NCI-H226 (cell line): Measurements from ENCODE around the gene RCAN1.
A peak's percentile ranks its signal among the peaks of the same experiment; 100 is the strongest.
"Not testable (repeated sequence)": the region's sequence is repeated elsewhere in the genome, so short reads cannot be mapped to it uniquely, and the experiment has no call there.

ENCODE experiments used
- DNase-seq: peaks from one replicate; pipeline ENCODE4 v3.0.0-alpha.2; 2015

Gene RCAN1

DNA sequence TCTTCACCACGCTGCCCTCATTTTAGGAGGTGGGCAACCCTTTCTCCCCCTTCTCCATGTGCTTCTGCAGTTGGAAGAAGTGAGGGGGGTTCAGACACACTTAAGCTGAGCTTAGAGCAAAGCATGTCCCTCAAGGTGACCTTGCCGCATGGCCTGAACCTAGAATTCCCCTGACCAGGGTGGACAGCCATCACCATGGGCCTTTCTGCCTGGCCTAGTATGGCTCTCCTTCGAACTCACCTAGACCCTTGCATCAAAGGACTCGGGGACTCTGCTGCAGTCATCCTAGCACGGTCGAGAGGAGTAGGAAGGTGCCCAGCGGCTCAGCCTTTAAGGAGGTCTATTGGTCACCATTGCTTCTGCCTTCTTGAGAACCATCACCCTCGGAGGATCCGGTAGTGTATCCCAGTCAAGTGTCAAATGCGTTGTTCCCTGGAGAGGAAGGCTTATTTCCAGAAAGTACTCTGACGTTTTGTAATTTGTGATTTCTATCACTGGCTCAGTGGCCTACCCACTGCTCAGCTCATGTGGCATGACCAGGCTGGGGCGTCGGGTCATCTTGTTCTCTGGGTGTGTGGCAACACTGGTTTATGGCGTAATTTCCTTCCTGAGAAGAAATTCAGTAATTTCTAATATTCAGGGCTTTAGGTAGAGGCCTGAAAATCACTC, 103.0 kb downstream of the RCAN1 start, which contains the start of gene KCNE1:
KCNE1 (minus strand) TSS at position 424 of the 669 bp plus-strand sequence. CDS start 62,576 bp downstream, outside the sequence.
- no peak for DNase-seq

- peak; percentile 10 for DNase-seq
Observed at GRCh38 chr21:34511181-34511580, 103.7 kb downstream of the RCAN1 start.

DNA sequence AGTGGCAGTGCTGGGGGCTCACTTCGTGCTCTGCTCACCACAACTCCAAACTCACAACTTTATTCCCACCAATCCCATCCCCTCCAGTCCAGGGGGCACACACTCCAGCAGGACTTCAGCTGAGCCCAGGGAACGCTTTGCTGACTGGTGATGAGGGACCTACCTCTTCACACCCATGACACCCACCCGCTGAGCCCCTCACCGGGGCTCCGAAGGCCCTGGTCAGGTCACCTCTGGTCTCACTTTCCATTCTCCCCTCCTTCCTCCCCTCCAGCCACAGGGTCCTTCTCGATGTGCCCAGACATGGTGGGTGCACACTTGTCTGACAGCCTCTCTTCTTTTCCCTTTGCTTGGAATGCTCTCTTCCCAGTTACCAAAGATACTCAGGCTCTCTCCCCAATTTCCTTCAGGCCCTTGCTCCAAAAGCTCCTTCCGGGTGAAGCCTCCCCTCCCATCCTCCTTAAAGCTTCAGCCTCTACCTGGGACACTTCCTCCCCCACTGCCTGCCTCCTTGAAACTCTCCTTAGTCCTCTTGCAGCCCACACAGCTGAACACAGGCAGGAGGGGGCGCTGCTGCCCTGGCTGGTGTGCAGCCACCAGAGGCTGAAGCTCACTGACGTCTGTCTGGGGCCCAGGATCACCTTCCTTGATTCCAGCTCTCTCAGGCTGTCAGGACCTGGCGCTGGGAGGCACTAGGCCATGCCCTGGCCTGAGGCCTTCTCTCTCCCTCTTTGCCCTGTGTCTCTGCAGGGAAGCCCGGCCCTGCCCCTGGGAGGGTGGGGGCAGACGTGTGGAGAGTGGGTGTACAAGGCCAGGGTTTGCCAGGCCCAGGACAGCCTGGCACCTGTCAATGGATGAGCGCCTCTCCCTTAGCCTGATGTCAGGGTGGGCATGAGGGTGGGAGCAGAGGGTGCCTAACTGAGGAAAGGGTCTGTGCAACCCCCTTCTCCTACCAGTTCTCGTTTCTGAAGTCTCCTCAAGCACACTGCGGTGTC, 104.5 kb downstream of the RCAN1 start:
- peak; percentile 71 for DNase-seq

DNA sequence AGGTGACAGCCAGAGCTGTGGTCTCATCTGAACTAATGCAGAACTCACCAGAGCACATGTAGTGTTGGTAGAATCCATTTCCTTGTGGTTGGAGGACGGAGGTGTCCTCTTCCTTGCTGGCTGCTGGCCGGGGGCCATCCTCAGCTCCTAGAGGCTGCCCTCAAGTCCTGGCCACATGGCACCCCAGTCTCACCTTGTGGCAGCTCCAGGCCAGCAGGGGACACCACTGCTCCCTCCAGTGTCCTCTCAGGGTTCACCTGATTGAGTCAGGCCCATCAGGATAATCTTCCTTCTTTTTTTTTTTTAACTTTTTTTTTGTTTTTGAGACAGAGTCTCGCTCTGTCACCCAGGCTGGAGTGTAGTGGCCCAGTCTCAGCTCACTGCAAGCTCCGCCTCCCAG, 105.8 kb downstream of the RCAN1 start:
- DNase-seq = no peak

DNA sequence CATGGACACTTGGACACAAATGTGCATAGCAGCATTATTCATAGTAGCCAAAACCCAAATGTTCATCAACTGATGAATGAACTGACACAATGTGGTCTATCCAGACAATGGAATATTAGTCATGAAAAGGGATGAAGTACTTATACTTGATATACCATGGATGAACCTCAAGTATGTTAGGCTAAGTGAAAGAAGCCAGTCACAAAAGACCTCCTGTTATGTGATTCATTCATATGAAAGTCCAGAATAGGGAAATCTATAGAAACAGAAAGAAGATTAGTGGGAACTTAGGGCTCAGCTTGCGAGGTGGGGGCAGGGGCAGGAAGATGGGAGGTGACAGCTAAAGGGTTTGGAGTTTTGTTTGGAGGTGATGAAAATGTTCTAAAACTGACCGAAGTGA, 110.3 kb downstream of the RCAN1 start:
- DNase-seq = no peak

DNA sequence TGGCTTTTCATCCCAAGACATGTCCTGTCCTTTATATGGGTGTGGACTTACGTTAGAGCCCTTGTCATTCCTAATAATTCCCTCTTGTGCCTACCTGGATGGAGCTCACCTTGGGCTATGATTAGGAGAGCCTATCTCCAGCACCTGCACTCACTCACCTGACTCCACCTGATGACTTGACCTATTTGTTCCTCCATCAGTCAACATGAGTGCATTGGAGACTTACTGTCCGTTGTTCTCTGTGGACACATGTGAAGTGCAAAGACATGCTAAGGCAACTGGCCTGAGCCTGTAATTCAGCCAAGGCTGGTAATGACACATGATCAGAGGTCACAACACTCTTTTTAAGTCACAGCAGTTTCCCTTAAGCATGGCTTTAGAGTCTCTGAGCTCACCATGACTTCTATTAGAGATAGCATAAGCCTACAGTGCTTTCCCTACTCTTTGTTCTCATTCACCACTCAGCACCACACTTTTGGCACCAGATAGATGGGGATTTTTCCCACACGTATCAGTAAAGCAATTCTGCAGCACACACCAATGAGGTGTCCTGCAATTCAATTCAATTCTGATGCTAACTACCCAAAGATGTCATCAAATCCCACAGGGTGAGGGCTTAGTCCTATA, 112.3 kb downstream of the RCAN1 start:
- no peak for DNase-seq

DNA sequence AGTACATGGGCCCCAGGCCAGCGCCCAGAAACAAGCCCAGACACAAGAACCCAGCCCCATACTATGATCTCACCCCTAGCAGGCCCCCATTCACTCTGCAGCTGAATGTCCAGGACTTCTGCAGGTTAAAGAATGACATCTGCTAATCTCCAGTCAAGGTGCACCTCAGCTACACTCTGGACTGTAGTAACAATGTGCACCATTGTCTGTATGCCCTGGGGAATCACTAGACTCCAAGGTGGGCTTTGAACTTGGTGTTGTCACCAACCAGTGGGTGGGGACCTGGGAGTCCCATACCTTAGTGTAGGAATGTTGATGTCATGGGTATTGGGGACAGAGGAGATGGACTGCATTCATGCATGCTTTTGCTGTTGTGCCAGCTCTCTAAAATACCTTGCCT, 113.2 kb downstream of the RCAN1 start:
- no peak for DNase-seq

DNA sequence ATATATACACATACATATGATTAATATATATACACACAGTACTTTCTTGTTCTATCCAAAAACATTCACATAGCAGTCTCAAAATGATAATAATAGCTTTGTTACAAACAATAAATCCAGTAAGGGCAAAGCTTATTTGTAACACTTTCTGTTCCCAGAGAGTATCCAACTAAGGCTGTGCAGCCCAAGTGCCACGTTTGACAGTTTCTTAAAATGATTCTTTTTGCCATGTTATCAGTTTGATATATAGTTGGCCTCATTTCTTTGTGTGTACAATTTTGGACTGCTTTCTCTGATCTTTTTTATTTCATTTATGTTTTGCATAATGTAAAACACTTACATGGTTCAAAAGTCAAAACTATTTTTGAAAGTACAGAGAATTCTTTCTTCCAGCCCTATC, 114.7 kb downstream of the RCAN1 start:
- DNase-seq = no peak

DNA sequence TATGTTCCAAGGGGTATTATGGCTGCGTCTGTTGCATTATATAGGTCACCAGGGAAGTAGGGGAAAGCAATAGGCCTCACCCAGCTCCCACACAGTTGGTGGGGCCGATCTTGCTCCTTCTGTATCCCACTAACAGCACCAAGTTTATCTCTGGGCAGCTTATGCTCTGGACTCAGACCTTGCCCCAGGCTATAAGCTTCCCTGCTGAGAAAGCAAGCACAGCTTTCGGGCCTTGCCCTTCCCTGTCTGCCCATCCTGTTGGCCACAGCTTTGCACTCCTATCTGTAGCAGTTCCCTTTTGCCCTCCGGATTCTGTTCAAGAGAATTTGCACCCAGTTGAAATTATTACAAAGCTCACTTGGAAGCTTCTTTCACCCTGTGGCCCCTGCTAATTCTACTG, 115.8 kb downstream of the RCAN1 start:
- DNase-seq = peak; percentile 26

DNA sequence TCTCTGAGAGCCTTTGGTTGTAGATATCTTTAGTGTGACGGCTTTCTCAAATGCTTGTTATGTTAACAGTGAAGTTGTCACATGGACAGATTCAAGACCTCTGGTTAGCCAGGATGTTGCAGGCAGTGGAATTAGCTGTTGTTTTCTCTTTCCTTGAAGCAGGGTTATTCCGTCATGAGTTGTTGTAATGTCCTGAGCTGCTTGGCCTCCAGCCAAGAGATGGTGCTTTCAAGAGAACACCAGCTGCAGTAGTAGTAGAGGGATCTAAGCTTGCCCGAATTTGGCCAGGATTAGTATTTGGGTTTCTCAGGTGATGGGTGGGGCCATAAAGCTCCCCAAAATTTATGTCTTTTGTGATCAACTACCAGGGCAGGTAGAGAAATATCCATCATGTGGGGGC, 116.3 kb downstream of the RCAN1 start:
- DNase-seq = no peak

DNA sequence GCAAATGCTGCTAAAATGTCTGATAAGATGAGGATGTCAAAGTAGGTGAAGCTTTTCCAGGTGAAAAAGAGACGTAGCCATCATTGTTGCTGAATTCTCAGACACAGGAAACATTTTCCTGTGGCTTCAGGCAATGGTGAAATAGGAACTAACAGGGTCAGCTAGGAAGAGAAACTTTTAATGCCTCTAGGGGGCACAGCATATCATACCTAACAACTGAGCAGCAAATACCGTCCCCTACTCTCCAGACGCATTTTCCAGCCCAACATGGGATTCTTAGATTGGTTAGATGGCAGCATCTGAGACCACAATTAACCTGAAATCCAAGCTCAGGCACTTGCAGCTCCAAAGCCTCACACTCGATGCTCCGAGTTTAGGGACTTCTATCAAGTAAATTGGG, 131.1 kb downstream of the RCAN1 start:
- DNase-seq = not testable (repeated sequence)

DNA sequence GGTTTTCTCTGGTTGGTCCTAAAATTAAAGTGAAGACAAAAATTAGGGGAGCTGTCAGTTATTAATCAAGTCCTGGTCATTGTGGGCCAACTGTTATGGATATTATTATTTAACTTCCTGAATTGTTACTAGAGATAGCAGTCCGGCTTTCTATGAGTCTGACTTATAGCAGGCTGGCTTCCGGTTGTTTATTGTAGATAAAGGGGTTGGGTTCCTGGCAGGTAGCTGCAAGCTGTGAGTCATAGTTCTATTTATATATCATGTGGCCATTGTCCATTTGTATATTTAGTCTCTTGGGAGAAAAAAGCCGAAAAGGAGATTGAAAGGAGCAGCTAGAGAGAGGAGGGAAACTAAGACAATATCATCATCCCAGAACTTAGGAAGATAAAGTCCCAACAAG, 131.5 kb downstream of the RCAN1 start:
- not testable (repeated sequence) for DNase-seq

DNA sequence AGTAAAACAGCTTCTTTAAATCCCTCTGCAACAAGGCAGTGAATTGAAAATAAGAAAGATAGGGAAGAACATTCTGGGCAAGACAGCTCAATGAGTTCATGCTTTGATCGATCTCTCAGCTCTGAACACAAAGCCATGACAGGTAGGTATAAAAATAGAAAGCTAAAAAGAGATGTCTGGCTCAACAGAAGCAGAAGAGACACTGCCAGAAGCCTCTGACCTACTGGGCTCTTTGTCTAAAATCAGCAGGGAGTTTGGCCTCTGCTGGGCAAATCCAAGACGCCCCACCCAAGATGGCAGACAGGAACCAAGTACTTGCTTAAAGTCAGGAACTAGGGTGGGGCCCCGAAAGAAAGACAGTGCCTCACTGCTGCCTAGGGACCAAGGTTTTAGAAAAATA, 147.6 kb downstream of the RCAN1 start:
- DNase-seq = not testable (repeated sequence)
